GM21528 (cell line): ENCODE measurements around the gene URB1.

Source experiments
- ATAC-seq: cut with Tn5 transposase; IDR thresholded peaks from one replicate; pipeline ENCODE4 v1.9.1; 2021; ENCODE audit warnings: mild to moderate bottlenecking, moderate library complexity; ENCODE audit not compliant: unreplicated experiment, low FRiP score

The URB1 gene

GRCh38 chr21:32347977-32348376, 44.8 kb downstream of the URB1 start:
- ATAC-seq, result no peak

DNA sequence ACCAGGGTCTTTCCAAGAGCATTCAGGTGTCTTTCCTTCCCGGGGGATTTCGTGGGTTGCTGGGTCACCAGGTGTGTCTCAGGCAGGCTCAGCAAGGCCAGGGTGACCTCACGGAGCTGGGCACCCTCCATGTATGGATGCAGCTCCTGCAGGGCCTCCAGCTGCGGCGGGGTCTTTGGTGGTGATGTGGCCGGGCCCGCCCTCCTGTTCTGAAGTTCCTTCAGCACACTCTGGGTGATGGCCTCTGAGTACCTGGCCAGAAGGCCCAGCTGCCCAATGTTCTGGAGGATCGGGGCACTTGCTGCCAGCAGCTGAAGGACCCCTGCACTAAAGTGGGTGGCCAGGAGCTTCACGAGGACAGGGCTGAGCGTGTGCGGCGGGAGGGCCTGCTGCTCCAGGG, 45.5 kb downstream of the URB1 start:
- ATAC-seq, result no peak

- no peak for ATAC-seq
These were observed 45.9 kb downstream of the URB1 start for GRCh38 chr21:32346951-32347350.

GRCh38 chr21:32340863-32341848, 51.7 kb downstream of the URB1 start:
- no peak for ATAC-seq

- no peak for ATAC-seq
These were observed 54.4 kb downstream of the URB1 start for GRCh38 chr21:32338209-32338921.

DNA sequence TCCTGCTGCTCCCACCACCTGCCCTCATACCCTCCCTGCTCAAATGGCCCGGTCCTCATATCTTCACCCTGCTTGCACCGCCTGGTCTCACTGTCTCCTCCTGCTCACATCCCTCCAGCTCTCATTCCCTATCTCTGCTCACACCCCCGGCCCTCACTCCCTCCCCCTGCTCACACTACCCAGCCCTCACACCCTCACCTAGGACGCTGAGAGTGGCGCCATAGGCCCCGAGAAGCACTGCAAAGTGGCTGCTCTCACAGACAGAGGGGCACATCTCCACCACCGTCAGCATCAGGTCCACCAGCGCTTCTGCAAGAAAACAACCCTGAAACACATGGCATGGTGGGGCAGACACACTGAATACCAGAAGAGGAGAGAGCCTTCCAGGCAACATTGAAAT, 55.6 kb downstream of the URB1 start:
- ATAC-seq, result no peak

- no peak for ATAC-seq
These were observed 56.1 kb downstream of the URB1 start for GRCh38 chr21:32336711-32337110.

DNA sequence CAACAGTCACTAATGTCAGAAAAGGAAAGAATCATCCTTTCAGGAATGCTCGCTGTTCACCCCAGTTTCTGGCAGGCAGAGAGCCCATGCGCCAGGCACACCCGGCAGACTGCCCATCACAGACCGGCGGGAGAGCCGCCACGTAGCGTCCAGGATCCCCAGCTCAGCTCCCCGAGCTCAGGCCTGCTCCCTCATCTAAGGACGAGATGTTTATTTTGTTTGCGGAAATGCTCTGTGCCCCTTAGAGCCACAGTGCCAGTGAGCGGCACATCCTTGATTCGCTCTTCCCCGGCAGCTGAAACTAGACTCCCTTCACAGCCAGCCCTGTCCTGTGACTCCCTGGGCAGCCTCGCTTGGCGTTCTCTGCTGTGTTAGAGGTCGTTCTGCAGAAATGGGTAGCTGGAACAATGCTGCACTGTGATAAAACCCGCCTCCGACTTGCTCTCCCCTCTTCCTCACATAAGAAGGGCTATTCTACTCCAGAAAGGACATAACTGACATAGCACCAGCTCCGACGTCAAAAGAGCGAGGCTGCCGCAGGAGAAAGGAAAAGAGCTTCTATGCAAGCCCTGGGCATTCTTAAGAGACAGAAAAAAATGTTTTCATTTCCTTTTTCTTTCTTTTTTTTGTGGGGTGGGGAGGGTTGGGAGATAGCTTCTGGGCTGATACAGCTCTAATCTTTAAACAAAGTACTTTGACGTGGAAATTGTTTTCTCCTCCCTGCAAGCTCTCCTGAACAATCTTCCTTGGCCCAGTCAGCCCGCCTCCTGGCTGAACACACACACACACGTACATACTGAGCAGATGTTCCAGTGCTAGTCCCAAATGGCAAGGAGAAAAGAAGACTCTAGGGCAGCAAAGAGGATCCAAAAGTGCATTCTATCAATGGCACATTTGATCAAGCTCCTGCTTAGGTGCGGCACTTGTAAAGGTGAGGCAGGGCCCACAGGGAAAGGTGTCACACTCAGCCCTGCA, 56.9 kb downstream of the URB1 start:
- ATAC-seq, result no peak

DNA sequence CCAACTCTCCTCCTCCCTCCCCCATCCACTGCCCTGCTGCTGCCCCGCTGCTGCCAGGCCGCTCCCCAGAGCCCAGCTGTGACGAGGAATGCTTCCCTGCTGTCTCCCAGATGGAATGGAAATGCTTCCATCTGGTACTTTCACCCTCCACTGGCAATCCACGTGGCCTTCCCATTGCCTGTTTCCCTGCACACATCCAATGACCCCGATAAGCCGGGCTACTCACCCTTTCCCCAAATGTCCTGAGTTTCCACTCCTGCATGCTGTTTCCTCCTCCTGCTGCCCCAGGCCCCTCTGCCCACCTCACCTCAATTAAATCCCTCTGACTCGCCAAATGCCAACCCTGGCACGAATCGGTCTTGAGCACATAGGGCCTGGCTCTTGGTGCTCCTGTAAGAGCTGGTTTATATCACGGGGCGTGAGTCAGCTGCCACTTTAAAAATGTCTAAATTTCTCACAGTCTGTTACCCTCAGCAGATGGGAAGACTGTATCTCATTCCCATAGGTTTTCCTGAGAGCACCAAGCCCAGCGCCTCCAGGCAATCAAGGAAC, 57.8 kb downstream of the URB1 start:
- no peak for ATAC-seq

DNA sequence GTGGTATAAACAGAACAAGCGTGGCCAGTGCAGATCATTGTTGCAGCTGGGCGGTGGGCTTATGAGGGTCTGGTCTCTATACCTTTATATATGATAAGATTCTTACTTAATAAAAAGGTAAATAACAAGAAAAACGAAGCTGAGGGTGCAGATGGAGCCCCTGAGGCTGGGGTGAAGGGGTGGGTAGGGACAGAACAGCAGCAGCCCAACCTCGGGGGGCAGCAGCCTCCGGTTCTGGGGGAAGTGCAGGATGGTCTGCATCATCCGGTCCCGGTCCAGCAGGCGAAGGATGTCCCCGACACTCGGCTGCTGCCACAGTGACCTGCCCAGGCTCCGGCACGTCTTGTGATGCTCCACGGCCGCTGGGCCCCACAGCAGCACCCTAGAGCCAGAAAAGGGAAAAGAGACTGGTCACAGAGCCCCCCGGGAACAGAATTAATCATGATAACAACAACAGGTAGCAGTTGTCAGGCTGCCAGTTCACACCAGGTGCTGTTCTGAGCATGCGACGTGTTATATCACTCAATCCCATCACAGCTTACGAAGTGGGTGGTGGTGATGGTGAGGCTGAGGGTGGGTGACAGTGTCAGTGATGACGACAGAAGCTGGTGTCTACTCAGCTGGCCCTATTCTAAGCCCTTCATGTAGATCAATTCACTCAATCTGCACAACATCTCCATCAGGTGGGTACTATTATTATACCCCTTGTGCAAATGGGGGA, 58.7 kb downstream of the URB1 start:
- ATAC-seq, result no peak

DNA sequence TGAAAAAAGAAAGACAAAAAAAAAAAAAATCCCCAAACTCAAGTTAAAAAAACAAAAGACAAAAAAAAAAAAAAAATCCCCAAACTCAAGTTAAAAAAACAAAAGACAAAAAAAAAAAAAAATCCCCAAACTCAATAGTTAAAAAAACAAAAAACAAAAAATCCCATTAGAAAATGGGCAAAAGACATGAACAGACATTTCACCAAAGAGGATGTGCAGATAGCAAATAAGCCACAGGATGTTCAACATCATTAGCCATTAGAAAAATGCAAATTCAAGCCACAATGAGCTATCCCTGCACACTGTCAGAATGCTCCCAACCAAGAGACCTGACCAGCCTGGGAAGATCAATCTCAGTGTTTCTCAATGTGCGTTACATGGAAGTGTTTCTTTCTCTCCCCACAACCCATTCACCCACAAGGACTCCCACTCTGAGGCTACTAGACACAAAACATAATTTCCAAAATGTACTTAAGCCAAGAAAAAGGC, 60.3 kb downstream of the URB1 start:
- ATAC-seq, result no peak

DNA sequence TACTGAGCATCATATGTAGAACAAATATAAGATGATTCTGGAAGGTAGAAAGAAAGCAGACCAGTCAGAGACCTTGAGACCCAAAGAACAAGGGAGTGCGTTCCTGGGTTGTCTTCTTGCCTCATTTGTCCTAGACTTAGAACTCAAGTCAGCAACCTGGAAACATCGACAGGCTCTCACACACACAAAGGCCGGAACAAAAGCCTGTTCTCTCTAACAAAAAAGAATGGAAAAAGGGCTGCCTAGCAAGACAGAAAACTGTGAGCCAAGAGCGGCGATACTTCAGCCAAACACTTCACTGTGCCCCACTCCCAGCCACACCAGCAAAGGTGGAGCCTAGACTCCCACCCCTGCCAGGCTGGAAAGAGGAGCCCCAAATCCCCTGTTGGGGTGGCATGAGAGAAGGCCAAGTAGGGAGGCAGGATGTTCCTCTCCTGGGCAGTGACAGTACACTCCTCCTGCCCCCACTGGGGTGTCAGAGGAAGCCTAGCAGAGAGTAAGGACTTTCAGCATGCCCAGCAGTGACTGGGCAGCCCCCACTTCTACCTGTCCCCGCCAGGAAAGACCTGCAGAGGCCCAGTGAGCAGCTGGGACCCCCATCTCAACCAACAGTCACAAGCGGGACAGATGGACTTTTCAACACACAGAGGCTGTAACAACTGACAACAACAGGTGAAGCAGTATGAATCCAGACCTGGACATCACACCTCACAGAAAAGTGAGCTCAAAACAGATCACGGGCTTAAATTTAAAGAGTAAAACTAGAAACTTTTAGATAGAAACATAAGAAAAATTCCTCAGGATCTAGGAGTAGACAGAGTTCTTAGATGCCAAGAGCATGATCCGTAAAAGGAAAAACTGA, 61.1 kb downstream of the URB1 start:
- no peak for ATAC-seq

DNA sequence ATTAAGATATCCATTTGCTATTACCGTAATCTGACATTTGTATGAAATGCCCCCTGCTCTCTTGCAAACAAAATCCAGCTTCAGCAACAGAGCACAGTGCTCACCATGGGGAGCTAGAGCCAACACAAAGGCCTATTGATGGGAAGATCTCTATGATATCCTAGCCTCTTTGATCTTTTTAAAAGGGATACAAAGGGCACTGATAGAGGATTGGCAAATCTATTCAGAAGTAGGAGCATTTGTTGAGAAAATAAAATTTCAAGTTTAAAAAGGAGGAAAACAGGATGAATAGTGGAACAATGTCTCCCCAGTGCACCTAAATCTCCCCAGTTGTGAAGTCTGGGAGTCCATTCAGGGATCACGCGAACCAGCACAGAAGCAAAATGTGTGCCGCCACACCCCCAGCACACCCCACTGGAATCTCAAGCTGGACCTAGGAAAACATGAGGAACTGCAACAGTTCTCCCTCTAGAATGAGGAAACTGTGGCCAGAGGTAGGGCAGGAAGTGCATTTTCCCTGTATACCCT, 62.0 kb downstream of the URB1 start:
- ATAC-seq, result no peak

- ATAC-seq, result no peak
These were observed 63.0 kb downstream of the URB1 start for GRCh38 chr21:32329776-32330175.

DNA sequence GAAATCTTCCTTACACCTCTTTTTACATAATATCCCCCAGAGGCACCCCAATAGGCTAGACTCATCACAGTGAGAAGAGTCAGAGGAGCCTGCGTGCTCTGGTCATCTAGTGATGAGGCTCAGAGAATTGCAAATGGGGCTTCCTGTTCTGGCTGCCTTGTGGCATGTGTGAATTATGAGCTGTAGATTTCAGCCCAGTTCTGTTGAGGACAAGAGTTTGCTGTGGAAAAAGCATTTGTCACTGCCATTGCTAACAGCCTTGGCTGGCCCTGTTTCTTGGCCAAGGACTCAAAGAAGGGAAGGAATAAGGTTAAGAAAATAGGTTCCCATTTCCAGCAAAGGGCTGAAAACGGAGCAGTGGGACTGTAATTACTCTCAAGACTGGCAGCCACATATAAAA, 63.5 kb downstream of the URB1 start:
- ATAC-seq, result no peak

- no peak for ATAC-seq
These were observed 64.2 kb downstream of the URB1 start for GRCh38 chr21:32328595-32328994.

- ATAC-seq, result no peak
These were observed 67.1 kb downstream of the URB1 start for GRCh38 chr21:32325706-32326105.

DNA sequence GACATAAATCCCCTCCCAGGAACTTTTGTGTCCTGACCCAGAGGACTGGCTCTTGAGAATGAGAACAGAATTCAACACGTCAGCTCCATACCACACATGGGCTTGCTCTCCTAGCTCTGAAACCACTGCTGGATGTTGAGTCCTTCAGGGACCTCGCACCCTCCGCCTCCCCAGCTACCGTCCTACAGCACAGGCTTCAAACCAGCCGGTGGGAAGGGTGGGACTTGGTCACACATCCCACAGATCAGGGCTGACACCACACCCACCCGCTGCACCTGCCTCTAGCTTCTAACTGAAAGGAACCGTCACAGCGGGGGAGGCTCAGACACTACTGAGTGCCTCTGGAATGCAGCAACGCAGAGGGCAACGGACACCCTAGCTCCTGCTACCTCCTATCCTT, 70.1 kb downstream of the URB1 start:
- no peak for ATAC-seq
